A673 (cell line): Measurements from ENCODE around the gene KCNMA1. TPM values are rescaled to one million over a fixed set of nuclear protein-coding genes. Genes with fewer than 3 reads are reported as not detected.

ENCODE experiments used
- BruUV-seq: library from RNA; stranded (reverse); fragments of 400-500 nt; replicated peaks from 2 replicates; lab custom pipeline; 2021; lab: Mats Ljungman, UMichigan
- CTCF ChIA-PET: fragments of 300-600 bp; sonication (Branson Sonifier 250); formaldehyde crosslinking; loops from one replicate; lab custom pipeline; 2022; ENCODE audit warnings: antibody characterized with exemption; lab: Charles Lee
- POLR2A ChIA-PET: fragments of 300-600 bp; sonication (Branson Sonifier 250); formaldehyde crosslinking; loops from one replicate; lab custom pipeline; 2022; ENCODE audit warnings: antibody characterized with exemption; ENCODE audit not compliant: low non-redundant PET; lab: Charles Lee
- DNase-seq: peaks from one replicate; pipeline ENCODE4 v3.0.0-alpha.2; 2015; ENCODE audit warnings: low spot score
- H3K27ac ChIP-seq: fragments of 200-600 bp; sonication (generic); 2 replicates; pipeline ENCODE4 v1.5.1; 2016; ENCODE audit warnings: mixed run types, low read depth, mild to moderate bottlenecking, mixed read lengths, antibody characterized with exemption, low read length; ENCODE audit not compliant: poor library complexity, severe bottlenecking
- H3K27me3 ChIP-seq: fragments of 200-600 bp; sonication (generic); replicated peaks from 2 replicates; pipeline ENCODE4 v1.6.1; 2017; ENCODE audit warnings: mixed run types, low read depth, mild to moderate bottlenecking, mixed read lengths, antibody characterized with exemption, low read length; ENCODE audit not compliant: insufficient read depth, poor library complexity
- H3K36me3 ChIP-seq: fragments of 200-600 bp; sonication (generic); 2 replicates; pipeline ENCODE4 v1.6.1; 2016; ENCODE audit warnings: mixed run types, mild to moderate bottlenecking, mixed read lengths, antibody characterized with exemption, low read length; ENCODE audit not compliant: insufficient read depth, poor library complexity, severe bottlenecking
- H3K4me1 ChIP-seq: fragments of 200-600 bp; sonication (generic); 2 replicates; pipeline ENCODE4 v1.6.1; 2017; ENCODE audit warnings: mixed run types, mild to moderate bottlenecking, mixed read lengths, antibody characterized with exemption, low read length; ENCODE audit not compliant: insufficient read depth, poor library complexity, severe bottlenecking
- H3K4me3 ChIP-seq: fragments of 200-600 bp; sonication (generic); 2 replicates; pipeline ENCODE4 v1.5.1; 2016; ENCODE audit warnings: low read depth, mixed run types, mild to moderate bottlenecking, mixed read lengths, low read length; ENCODE audit not compliant: poor library complexity, severe bottlenecking
- H3K9me3 ChIP-seq: fragments of 200-600 bp; sonication (generic); 2 replicates; pipeline ENCODE4 v1.6.1; 2016; ENCODE audit warnings: mixed run types, low read depth, mild to moderate bottlenecking, mixed read lengths, antibody characterized with exemption, low read length; ENCODE audit not compliant: poor library complexity, severe bottlenecking
- CTCF ChIP-seq: fragments of 300-800, 200-600 bp; sonication (generic); conservative IDR thresholded peaks from 2 replicates; pipeline ENCODE4 v1.5.1; 2017; ENCODE audit warnings: low read depth, mild to moderate bottlenecking, antibody characterized with exemption, low read length, moderate library complexity, mixed read lengths
- EZH2 ChIP-seq: fragments of 200-600 bp; sonication (generic); IDR thresholded peaks from 2 replicates; pipeline ENCODE4 v1.6.1; 2017; ENCODE audit warnings: borderline replicate concordance, low read depth, mild to moderate bottlenecking, mixed read lengths, antibody characterized with exemption, low read length; ENCODE audit not compliant: poor library complexity, severe bottlenecking
- intact Hi-C: fragments of 100-400 bp; cut with micrococcal nuclease; formaldehyde crosslinking; loops from one replicate; pipeline ENCODE4 v1.10.0; 2022; ENCODE audit not compliant: unreplicated experiment
- total RNA-seq: library from RNA; stranded (reverse); gene quantifications from 2 replicates; pipeline ENCODE4 v1.2.3, GENCODE V29; 2021

The KCNMA1 gene
- total RNA-seq, 1 experiment from 2014 or later, result 0.84 TPM

GRCh38 chr10:77038407-77038806 lies 599.2 kb downstream of the KCNMA1 start:
- no peak overlapping the region for H3K4me3 ChIP-seq
- CTCF ChIA-PET, result interaction anchor here (0.8 to 1.2 kb wide), 2 partner anchors 13 to 49 kb away, joined by 3 read pairs; no protein-coding TSS in a partner anchor
- peaks cover 39% of the 10 kb centered on the region for H3K4me1 ChIP-seq
- POLR2A ChIA-PET, result no interaction called here
- intact Hi-C loops, result no loop called here
- no peak for TF ChIP-seq CTCF
- no peak for TF ChIP-seq EZH2
- DNase-seq, result peak; percentile 4
- BruUV-seq, result no TSS peak
- no peaks in the 10 kb centered on the region for H3K27me3 ChIP-seq
- H3K36me3 ChIP-seq, result no peaks in the 10 kb centered on the region
- no peak overlapping the region for H3K27ac ChIP-seq
- H3K9me3 ChIP-seq, result no peaks in the 10 kb centered on the region

DNA sequence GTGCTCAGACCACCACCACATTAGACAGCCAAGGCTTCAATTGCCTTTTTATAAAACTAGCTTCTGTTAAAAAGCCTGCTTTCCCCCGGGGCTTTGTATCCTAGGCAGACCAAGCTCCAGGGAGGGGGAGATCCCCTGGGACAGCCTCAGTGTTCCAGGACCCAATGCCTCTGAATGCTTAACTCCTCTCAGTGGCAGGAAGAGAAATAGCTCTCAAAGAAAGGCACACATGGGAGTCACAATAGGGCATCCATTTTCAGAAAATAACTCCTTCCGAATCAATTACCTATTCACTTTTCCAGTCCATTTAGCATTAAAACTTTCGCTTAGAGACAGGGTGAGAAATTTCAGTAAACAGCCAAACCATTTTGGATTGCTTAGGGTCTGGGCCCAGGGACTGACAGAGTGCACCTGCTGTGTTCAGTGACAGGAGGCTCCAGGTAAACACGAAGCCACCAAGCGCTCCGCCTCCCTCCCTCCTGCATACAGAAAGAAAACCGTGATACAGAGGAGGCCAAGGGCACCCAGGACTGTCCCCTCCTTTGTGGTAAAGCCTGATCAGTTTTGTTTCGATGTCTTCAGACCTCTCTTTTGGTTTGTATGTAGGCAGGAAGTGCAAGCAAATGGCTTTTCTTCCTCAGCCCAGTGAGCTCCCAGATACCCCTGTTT lies 599.7 kb downstream of the KCNMA1 start:
- CTCF ChIA-PET, result interaction anchor here (0.8 to 1.2 kb wide), 2 partner anchors 14 to 50 kb away, joined by 3 read pairs; no protein-coding TSS in a partner anchor
- Histone ChIP-seq H3K36me3 (no peaks in the 10 kb centered on the region), H3K9me3 (no peaks in the 10 kb centered on the region), H3K4me3 (no peak overlapping the region), H3K4me1 (peaks cover 39% of the 10 kb centered on the region), H3K27ac (peak overlapping the region; percentile 62), H3K27me3 (no peaks in the 10 kb centered on the region)
- POLR2A ChIA-PET, result no interaction called here
- TF ChIP-seq CTCF (no peak), EZH2 (no peak)
- peak; percentile 90 for DNase-seq
- no TSS peak for BruUV-seq
- intact Hi-C loops, result no loop called here

GRCh38 chr10:77036993-77037734 lies 600.4 kb downstream of the KCNMA1 start:
- CTCF ChIA-PET, result interaction anchor here (0.8 to 1.2 kb wide), 2 partner anchors 15 to 51 kb away, joined by 3 read pairs; no protein-coding TSS in a partner anchor
- peak; percentile 83 for DNase-seq

More at GRCh38 chr10:77036993-77037734, 600.4 kb downstream of the KCNMA1 start:
- no peak for TF ChIP-seq EZH2
- peak; percentile 82 for TF ChIP-seq CTCF
- H3K27me3 ChIP-seq, result no peaks in the 10 kb centered on the region
- intact Hi-C loops, result no loop called here
- no peaks in the 10 kb centered on the region for H3K9me3 ChIP-seq
- H3K27ac ChIP-seq, result peak overlapping the region; percentile 62
- H3K4me3 ChIP-seq, result no peak overlapping the region
- no TSS peak for BruUV-seq
- peaks cover 40% of the 10 kb centered on the region for H3K4me1 ChIP-seq
- POLR2A ChIA-PET, result no interaction called here
- no peaks in the 10 kb centered on the region for H3K36me3 ChIP-seq
